NCI-H446 (cell line): ENCODE measurements around the gene FAM9C.
"Not testable (repeated sequence)": the region's sequence is repeated elsewhere in the genome, so short reads cannot be mapped to it uniquely, and the experiment has no call there.

ENCODE experiments used
- DNase-seq, 2 experiments: peaks; one replicate each; lab custom pipeline; 2025; lab: John Stamatoyannopoulos, UW

FAM9C gene

GRCh38 chrX:13076176-13076961 lies 31.9 kb upstream of the FAM9C start:
- no peak for DNase-seq

GRCh38 chrX:13074297-13075262 lies 30.2 kb upstream of the FAM9C start:
- DNase-seq, result no peak

GRCh38 chrX:13069771-13070416 lies 25.5 kb upstream of the FAM9C start:
- peak in 1 of 2 experiments; percentile 6 for DNase-seq

GRCh38 chrX:13068651-13069050 lies 24.2 kb upstream of the FAM9C start:
- DNase-seq, result peak in 1 of 2 experiments; percentile 2

- no peak for DNase-seq
These were observed 23.4 kb upstream of the FAM9C start for GRCh38 chrX:13067773-13068172.

- no peak for DNase-seq
These were observed 22.0 kb upstream of the FAM9C start for GRCh38 chrX:13066391-13066790.

- peak in 1 of 2 experiments; percentile 12 for DNase-seq
These were observed 20.3 kb upstream of the FAM9C start for GRCh38 chrX:13064599-13065143.

- DNase-seq, result not testable (repeated sequence)
These were observed 18.7 kb upstream of the FAM9C start for GRCh38 chrX:13063124-13063523.

- not testable (repeated sequence) for DNase-seq
These were observed 17.9 kb upstream of the FAM9C start for GRCh38 chrX:13062331-13062730.

- DNase-seq, result not testable (repeated sequence)
These were observed 16.8 kb upstream of the FAM9C start for GRCh38 chrX:13061215-13061708.

GRCh38 chrX:13059637-13060499 lies 15.4 kb upstream of the FAM9C start:
- no peak for DNase-seq

- DNase-seq, result no peak
These were observed 11.1 kb upstream of the FAM9C start for GRCh38 chrX:13055486-13055885.

- DNase-seq, result no peak
These were observed 8.8 kb upstream of the FAM9C start for GRCh38 chrX:13053171-13053570.

- no peak for DNase-seq
These were observed 7.2 kb upstream of the FAM9C start for GRCh38 chrX:13051529-13052172.

- DNase-seq, result no peak
These were observed 6.7 kb upstream of the FAM9C start for GRCh38 chrX:13051167-13051528.

- DNase-seq, result no peak
These were observed 5.7 kb upstream of the FAM9C start for GRCh38 chrX:13050151-13050550.

GRCh38 chrX:13048280-13048679 lies 3.9 kb upstream of the FAM9C start:
- peak; percentile 45 to 85 for DNase-seq

- no peak for DNase-seq
These were observed 3.3 kb upstream of the FAM9C start for GRCh38 chrX:13047759-13048158.

GRCh38 chrX:13046141-13046855 lies 1.9 kb upstream of the FAM9C start:
- no peak for DNase-seq

GRCh38 chrX:13043938-13044337 lies 482 bp downstream of the FAM9C start:
- no peak for DNase-seq
